Ishikawa (cell line): ENCODE data around the gene PSMD5.

Experiments
- CEBPB ChIP-seq: IDR thresholded peaks from 2 replicates; pipeline ENCODE4 v1.6.1; 2012
- EP300 ChIP-seq: IDR thresholded peaks from 2 replicates; pipeline ENCODE4 v1.6.1; 2012; ENCODE audit warnings: borderline replicate concordance
- MAX ChIP-seq: IDR thresholded peaks from 2 replicates; pipeline ENCODE4 v1.6.1; 2012
- RAD21 ChIP-seq: IDR thresholded peaks from 2 replicates; pipeline ENCODE4 v1.6.1; 2012; ENCODE audit warnings: low read depth
- REST ChIP-seq: IDR thresholded peaks from 2 replicates; pipeline ENCODE4 v1.6.1; 2012; ENCODE audit warnings: low read depth, mild to moderate bottlenecking
- TAF1 ChIP-seq: IDR thresholded peaks from 2 replicates; pipeline ENCODE4 v1.6.1; 2012; ENCODE audit warnings: low read depth, mild to moderate bottlenecking
- TCF12 ChIP-seq: IDR thresholded peaks from 2 replicates; pipeline ENCODE4 v1.6.1; 2012; ENCODE audit warnings: low read depth
- USF1 ChIP-seq: IDR thresholded peaks from 2 replicates; pipeline ENCODE4 v1.6.1; 2012
- YY1 ChIP-seq: IDR thresholded peaks from 2 replicates; pipeline ENCODE4 v1.6.1; 2012; ENCODE audit warnings: low read depth

- TF ChIP-seq TCF12, result no peak
- no peak for TF ChIP-seq YY1
- no peak for TF ChIP-seq EP300
- no peak for TF ChIP-seq CEBPB
- TF ChIP-seq TAF1, result no peak
- no peak for TF ChIP-seq RAD21
- TF ChIP-seq REST, result no peak
- TF ChIP-seq USF1, result no peak
- no peak for TF ChIP-seq MAX
Observed at GRCh38 chr9:120872791-120873502, 30.2 kb upstream of the PSMD5 start.
